HUES64 (cell line): ENCODE data around the gene UBE2K.
"Not testable (repeated sequence)": the region's sequence is repeated elsewhere in the genome, so short reads cannot be mapped to it uniquely, and the experiment has no call there.

Source experiments
- H3K27ac ChIP-seq: 2 replicates; pipeline ENCODE4 v1.7.0; 2013; ENCODE audit warnings: low read depth, low read length, inconsistent platforms
- H3K27me3 ChIP-seq: 2 replicates; pipeline ENCODE4 v1.6.1; 2013; ENCODE audit warnings: mild to moderate bottlenecking, low read length; ENCODE audit not compliant: insufficient read depth
- H3K36me3 ChIP-seq: 2 replicates; pipeline ENCODE4 v1.6.1; 2013; ENCODE audit warnings: mild to moderate bottlenecking, low read length; ENCODE audit not compliant: insufficient read depth
- H3K4me1 ChIP-seq: 2 replicates; pipeline ENCODE4 v1.6.1; 2013; ENCODE audit warnings: mild to moderate bottlenecking, low read length, moderate library complexity; ENCODE audit not compliant: insufficient read depth
- H3K4me3 ChIP-seq: 2 replicates; pipeline ENCODE4 v1.5.1; 2013; ENCODE audit warnings: mild to moderate bottlenecking, low read length, moderate library complexity
- H3K9ac ChIP-seq: 2 replicates; pipeline ENCODE4 v1.6.1; 2013; ENCODE audit warnings: mild to moderate bottlenecking, low read depth, low read length
- H3K9me3 ChIP-seq: 2 replicates; pipeline ENCODE4 v1.6.1; 2013; ENCODE audit warnings: low read depth, low read length; ENCODE audit not compliant: insufficient read depth
- WGBS: fragments of 150-250, 120-280 bp; methylation state at CpG from one replicate; pipeline ENCODE4 v1.1.7; 2013; ENCODE audit warnings: missing lambda C conversion rate; 5-methylcytosine and 5-hydroxymethylcytosine counted together

Gene UBE2K

DNA sequence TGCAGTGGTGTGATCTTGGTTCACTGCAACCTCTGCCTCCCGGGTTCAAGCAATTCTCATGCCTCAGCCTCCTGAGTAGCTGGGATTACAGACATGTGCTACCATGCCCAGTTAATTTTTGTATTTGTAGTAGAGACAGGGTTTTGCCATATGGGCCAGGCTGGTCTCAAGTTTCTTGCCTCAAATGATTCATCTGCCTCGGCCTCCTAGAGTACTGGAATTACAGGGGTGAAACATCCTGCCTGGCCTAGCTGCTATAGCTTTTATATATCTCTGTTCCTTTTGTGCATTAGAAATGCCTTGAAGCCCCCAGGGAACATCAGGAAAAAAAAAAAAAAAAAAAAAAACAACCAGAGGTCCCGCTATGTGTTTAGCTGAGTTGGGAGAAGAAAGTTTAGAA is 34.8 kb downstream of the UBE2K start:
- Histone ChIP-seq H3K4me1 (peaks cover 11% of the 10 kb centered on the region), H3K9me3 (no peaks in the 10 kb centered on the region), H3K27me3 (no peaks in the 10 kb centered on the region), H3K4me3 (no peak overlapping the region), H3K9ac (no peak overlapping the region), H3K36me3 (peaks cover 9% of the 10 kb centered on the region), H3K27ac (no peak overlapping the region)
- WGBS = 95% methylated on average over 2 of the region's 3 CpGs

DNA sequence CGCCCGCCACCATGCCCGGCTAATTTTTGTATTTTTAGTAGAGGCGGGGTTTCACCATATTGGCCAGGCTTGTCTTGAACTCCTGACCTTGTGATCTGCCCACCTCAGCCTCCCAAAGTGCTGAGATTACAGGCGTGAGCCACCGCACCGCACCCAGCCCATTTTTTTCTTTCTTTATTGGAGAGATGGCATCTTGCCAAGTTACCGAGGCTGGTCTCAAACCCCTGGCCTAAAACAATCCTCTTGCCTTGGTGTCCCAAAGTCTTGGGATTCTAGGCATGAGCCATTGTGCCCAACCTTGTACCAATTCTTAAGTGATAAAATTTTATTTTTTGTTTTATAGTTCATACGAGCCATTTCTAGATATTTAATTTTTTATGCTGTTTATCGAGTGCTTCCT is 41.7 kb downstream of the UBE2K start:
- H3K9ac ChIP-seq, H3K9me3 ChIP-seq, H3K27me3 ChIP-seq, H3K4me3 ChIP-seq, H3K27ac ChIP-seq, H3K4me1 ChIP-seq: not testable (repeated sequence)
- WGBS = 96% methylated on average over 10 of the region's 10 CpGs
- peaks cover 40% of the 10 kb centered on the region for H3K36me3 ChIP-seq

DNA sequence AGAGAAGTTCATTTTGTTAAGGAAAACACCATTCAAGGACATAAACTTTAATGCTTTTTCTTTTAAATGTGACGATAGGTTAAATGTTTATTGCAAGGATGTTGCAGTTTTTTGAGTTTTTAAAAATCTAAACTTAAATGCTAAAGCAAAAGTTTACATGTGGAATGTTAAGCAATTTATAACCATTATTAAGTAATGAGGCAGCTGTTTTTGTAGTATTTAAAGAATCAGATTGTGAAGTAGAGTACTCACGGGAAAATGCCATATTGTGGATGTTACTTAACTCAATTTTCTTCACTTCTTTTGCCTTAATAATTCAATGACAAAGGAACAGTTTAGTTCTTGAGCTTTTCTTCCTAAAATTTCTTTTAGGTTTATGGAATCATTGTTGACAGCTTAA is 43.5 kb downstream of the UBE2K start:
- no peaks in the 10 kb centered on the region for H3K4me1 ChIP-seq
- no peak overlapping the region for H3K9ac ChIP-seq
- 100% methylated on average over 1 of the region's 2 CpGs for WGBS
- no peak overlapping the region for H3K4me3 ChIP-seq
- peaks cover 53% of the 10 kb centered on the region for H3K36me3 ChIP-seq
- no peaks in the 10 kb centered on the region for H3K27me3 ChIP-seq
- H3K9me3 ChIP-seq = no peaks in the 10 kb centered on the region
- no peak overlapping the region for H3K27ac ChIP-seq

DNA sequence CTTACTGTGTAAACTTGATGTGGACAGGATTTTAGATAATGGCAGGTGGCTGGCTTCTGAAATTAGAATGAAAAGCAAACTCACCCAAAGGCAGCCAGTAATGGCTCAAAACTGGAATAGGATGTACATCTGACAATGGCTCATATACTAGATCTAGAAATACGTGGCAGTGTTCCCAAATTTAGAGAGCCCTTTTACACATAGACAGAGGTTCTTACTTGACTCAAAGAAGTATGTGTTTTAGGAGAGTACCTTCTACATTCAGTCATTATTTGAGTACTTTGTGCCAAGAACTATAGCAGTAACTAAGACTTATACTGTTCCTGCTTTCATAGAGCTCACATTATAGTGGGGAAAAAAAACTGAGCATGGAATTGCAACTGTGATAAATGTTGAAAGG is 48.0 kb downstream of the UBE2K start:
- no peak overlapping the region for H3K27ac ChIP-seq
- 100% methylated on average over 1 of the region's 1 CpG for WGBS

DNA sequence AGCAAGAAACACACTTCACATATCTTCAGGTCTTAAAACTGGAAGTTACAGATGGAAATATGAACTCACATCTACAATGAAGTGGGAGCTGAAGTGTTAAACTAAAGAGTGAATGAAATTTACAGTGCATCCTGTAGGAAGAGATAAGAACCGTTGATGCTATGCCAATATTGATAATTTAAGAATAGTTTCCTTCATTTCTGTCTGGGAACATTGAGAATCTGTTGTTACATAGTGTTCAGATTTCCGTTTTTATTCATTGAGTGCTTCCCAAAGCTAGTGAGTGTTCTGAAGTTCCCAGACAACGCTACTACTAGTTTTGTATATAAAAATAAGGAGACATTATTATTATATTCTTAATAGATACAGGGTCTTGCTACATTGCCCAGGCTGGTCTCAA is 52.3 kb downstream of the UBE2K start:
- WGBS = 97% methylated on average over 2 of the region's 3 CpGs
- Histone ChIP-seq H3K27me3 (no peaks in the 10 kb centered on the region), H3K4me1 (no peaks in the 10 kb centered on the region), H3K9me3 (no peaks in the 10 kb centered on the region), H3K27ac (no peak overlapping the region), H3K4me3 (no peak overlapping the region), H3K9ac (no peak overlapping the region), H3K36me3 (peaks cover 62% of the 10 kb centered on the region)

More for the DNA sequence above, 48.0 kb downstream of the UBE2K start:
- H3K9ac ChIP-seq = no peak overlapping the region
- H3K4me1 ChIP-seq = no peaks in the 10 kb centered on the region
- no peak overlapping the region for H3K4me3 ChIP-seq
- peaks cover 58% of the 10 kb centered on the region for H3K36me3 ChIP-seq
- no peaks in the 10 kb centered on the region for H3K9me3 ChIP-seq
- H3K27me3 ChIP-seq = no peaks in the 10 kb centered on the region

DNA sequence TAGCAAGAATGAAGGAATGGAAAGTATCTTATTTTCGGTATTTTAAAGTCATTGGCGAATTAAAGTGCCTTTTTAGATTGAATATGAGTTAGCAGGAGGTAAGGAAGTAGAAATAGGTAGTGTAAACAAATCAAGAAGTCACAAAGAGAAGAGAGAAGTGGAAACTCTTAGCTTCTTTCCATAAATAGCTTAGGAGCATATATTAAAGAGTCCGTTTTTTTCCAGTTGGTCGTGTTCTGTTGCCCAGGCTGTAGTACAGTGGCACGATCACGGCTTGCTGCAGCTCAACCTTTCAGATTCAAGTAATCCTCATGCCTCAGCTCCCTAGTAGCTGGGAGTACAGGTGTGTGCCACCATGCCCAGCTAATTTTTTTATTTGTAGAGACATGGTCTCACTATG is 56.4 kb downstream of the UBE2K start:
- H3K9me3 ChIP-seq = no peaks in the 10 kb centered on the region
- H3K9ac ChIP-seq = no peak overlapping the region
- H3K36me3 ChIP-seq = peaks cover 62% of the 10 kb centered on the region
- no peak overlapping the region for H3K4me3 ChIP-seq
- H3K27me3 ChIP-seq = no peaks in the 10 kb centered on the region
- no peaks in the 10 kb centered on the region for H3K4me1 ChIP-seq
- H3K27ac ChIP-seq = no peak overlapping the region
- 93% methylated on average over 6 of the region's 6 CpGs for WGBS

DNA sequence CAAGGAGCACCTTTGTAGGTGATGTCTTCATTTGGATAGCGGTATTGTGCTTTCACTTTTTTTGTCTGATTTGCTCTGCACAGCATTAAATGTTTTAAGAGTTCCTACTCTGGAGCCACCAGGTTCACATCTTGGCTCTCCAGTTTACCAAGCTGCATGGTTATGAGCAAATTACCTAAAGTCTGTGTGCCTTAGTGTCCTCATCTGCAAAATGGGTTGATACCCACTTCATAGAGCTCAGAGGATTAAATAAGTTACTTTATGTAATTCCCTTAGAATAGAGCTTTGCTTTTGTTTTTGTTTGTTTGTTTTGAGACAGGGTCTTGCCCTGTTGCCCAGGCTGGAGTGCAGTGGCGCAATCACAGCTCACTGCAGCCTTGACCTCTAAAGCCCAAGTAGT is 58.2 kb downstream of the UBE2K start:
- Histone ChIP-seq H3K27ac (no peak overlapping the region), H3K9ac (no peak overlapping the region), H3K4me3 (no peak overlapping the region), H3K36me3 (peaks cover 73% of the 10 kb centered on the region), H3K27me3 (no peaks in the 10 kb centered on the region), H3K9me3 (no peaks in the 10 kb centered on the region), H3K4me1 (no peaks in the 10 kb centered on the region)
- WGBS = 96% methylated on average over 2 of the region's 2 CpGs

DNA sequence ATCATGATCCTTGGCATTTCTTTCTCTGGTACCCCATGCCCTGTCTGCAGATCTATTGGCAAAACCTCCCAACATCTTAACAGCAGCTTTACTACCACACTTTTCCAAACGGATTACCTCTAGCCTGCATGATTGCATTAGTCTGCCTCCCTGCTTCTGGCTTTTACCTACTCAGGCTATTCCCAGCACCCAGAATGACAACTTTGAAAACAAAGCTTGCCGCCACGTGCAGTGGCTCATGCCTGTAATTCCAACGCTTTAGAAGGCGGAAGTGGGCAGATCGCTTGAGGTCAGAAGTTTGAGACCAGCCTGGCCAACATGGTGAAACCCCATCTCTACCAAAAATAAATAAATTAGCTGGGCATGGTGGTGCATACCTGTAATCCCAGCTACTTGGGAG is 60.2 kb downstream of the UBE2K start:
- Histone ChIP-seq H3K9ac (no peak overlapping the region), H3K9me3 (no peaks in the 10 kb centered on the region), H3K4me1 (no peaks in the 10 kb centered on the region), H3K27me3 (no peaks in the 10 kb centered on the region), H3K27ac (no peak overlapping the region), H3K36me3 (peaks cover 80% of the 10 kb centered on the region), H3K4me3 (no peak overlapping the region)
- 94% methylated on average over 6 of the region's 6 CpGs for WGBS

DNA sequence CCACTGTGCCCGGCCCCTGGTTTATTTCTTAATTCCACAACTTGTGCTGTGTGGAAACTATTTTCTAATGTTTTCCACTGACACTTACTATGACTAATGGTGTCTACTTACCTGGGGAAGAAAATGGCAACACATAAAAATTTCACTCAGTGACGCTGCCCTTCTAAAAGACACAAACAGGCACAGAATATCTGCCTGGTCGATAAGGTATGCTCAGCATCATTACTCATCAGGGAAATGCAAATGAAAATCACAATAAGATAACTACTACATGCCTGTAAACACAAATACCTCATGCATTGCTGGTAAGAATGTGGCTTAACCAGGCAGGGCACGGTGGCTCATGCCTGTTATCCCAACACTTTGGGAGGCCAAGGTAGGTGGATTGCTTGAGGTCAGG is 61.6 kb downstream of the UBE2K start:
- Histone ChIP-seq H3K9ac (no peak overlapping the region), H3K4me1 (no peaks in the 10 kb centered on the region), H3K4me3 (no peak overlapping the region), H3K36me3 (peaks cover 85% of the 10 kb centered on the region), H3K27ac (no peak overlapping the region), H3K27me3 (no peaks in the 10 kb centered on the region), H3K9me3 (no peaks in the 10 kb centered on the region)
- WGBS = 97% methylated on average over 4 of the region's 4 CpGs

DNA sequence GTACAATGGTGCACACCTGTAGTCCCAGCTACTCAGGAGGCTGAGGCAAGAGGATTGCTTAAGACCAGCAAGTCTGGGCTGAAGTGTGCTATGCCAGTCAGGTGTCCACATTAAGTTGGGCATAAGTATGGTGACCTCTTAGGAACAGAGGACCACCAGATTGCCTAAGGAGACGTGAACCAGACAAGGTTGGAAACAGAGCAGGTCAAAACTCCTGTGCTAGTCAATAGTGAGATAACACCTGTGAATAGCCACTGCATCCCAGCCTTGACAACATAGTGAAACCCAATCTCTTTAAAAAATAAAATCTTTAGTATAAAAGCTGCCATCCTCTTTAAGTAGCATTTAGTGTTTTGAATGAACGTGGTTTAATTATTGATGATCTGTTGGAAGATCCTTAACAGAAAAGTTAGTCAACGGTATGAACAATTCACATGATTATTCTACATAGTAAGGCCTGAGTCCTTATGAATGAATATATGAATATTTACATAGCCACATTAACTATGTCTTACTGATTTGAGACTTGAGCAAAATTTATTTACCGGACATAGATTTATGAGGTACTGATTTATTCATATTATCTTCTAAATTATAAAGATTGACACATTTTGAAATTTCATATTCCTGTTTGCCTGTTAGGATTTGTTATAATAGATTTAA is 63.2 kb downstream of the UBE2K start:
- Histone ChIP-seq H3K36me3 (peaks cover 85% of the 10 kb centered on the region), H3K27me3 (no peaks in the 10 kb centered on the region), H3K4me3 (no peak overlapping the region), H3K4me1 (no peaks in the 10 kb centered on the region), H3K9me3 (no peaks in the 10 kb centered on the region), H3K27ac (no peak overlapping the region), H3K9ac (no peak overlapping the region)
- WGBS = 98% methylated on average over 3 of the region's 4 CpGs

DNA sequence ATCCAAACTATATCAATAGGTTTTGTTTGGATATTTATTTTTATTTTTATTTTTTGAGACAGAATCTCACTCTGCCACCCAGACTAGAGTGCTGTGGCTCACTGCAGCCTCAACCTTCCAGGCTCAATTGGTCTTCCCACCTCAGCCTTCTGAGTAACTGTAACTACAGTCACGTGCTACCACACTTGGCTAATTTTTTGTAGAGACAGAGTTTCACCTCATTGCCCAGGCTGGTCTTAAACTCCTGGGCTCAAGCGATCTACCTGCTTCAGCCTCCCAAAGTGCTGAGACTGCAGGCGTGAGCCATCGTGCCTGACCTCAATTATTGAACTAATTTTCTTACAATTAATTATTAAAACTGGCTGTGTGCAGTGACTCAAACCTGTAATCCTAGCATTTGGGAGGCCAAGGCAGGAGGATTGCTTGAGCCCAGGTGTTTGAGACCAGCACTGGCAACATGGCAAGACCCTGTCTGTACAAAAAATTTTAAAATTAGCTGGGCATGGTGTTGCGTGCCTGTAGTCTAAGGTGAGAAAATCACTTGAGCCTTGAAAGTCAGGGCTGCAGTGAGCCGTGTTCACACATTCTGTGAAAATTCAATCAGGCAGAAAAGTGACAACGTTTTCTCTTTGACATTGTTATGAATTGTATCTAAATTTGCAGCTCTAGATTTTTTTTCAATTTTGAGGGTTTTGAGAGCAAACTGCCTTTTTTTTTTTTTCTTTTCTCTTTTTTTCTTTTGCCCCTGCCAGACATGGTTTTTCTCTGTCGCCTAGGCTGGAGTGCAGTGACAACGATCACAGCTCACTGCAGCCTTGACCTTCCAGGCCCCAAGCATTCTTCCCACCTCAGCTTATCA is 66.0 kb downstream of the UBE2K start:
- Histone ChIP-seq H3K27ac (no peak overlapping the region), H3K9ac (no peak overlapping the region), H3K36me3 (peaks cover 87% of the 10 kb centered on the region), H3K4me3 (no peak overlapping the region), H3K9me3 (no peaks in the 10 kb centered on the region), H3K27me3 (no peaks in the 10 kb centered on the region), H3K4me1 (no peaks in the 10 kb centered on the region)
- 97% methylated on average over 9 of the region's 9 CpGs for WGBS
